Stimulated activated CD8-positive, alpha-beta memory T cell treated with anti-CD3 and anti-CD28 coated beads, Interleukin-2, amount 100 ng/mL, for 48 hours (primary cell): ENCODE measurements around the gene LACTB.
"Not testable (repeated sequence)": the region's sequence is repeated elsewhere in the genome, so short reads cannot be mapped to it uniquely, and the experiment has no call there.

Source experiments
- DNase-seq, 2 donors: peaks; one replicate each; pipeline ENCODE4 v3.0.0-alpha.2; 2020; ENCODE audit warnings: low read depth in 2 of 2

The LACTB gene

GRCh38 chr15:63089260-63090043 is 32.2 kb upstream of the LACTB start:
- no peak for DNase-seq

DNA sequence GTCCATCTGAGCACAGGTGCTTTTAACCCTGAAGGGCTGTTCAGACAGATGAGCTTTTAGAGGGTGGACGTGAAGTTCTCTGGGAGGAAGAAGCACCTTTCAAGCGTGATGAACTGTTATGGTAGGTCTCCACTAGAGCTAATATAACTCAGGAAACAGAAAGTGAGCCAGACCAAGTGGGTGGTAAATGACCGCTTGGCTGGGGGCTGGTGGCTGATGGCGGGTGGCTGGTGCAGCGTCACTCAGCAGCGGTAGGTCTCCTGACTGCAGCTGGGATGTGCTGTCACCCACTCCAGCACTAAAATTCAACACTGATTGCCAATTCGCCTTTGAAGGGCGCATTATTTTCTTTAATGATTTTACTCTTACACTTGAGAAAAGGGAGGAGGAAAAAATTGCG is 31.2 kb upstream of the LACTB start:
- DNase-seq, result no peak

DNA sequence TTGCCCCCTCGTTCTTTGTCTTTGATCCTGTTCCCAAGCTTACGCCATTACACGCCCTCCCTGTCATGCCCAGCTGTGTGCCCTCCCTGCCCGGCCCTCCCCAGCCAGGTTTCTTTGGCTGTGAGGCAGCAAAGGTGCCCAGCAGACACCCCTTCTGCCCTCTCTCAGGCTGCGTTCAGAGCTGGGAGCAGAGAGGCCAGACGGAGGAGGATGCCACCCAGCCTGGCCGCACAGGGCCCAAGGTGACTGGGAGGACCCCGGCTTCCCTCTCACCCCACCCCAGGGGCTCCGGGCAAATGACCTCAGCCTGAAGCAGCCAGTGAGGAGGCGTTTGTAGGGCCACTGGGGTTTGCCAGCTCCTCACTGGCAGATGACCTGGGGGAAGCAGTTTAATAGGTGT is 30.8 kb upstream of the LACTB start:
- no peak for DNase-seq

DNA sequence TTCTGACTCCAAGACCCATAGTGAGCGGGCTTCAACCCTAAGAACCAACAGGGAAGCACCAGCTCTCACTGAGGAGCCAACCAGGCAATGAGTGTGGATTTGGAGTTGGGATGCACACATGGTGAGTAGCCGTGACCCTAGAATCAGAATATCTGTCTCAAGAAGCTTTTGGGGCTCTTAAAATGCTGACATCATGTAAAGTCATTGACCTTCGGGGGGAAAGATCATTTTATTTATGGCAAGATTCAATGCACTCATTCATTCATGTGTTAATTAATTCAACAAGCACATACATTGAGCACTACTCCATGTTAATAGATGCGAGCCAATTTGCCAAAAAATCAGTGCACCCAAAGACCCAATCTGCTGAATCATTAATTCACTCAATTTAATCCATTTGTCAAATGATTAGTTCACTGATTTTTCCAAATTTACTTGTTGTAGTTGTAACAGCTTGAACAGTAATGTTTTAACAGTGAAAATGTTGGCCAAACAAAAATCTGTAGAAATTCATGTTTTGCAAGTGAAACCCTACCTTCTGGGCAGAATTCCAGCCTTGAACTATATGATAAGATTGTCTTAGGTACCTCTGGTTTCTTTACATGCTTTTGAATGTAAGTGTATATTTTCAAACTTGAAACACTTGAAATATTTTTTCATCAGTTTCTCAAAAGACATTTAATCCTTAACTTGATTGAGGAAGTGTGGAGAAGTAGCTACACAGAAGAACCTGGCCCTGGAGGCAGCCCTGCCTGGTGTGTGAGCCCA is 29.8 kb upstream of the LACTB start:
- DNase-seq, result no peak

GRCh38 chr15:63093486-63094205 is 28.0 kb upstream of the LACTB start:
- peak; percentile 41 to 65 for DNase-seq

DNA sequence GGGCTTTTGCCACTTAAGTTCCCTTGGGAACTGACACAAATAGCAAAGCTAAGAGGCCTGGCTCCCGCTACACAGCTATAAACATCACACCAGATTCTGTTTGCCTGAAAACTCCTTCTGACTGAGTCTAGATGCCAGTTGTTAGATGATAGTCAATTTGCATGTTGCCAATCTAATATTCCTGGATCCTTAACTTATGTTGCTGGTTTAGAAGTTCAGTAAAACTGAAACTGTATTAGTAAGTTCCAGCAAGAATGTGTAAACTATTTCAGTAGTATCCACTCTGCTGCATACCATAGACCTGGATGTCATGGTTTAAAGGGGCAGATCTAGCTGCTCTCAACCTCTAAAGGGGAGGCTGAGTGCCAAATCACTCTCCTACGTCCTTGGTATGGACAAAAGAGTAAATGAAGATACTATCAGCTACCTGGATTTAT is 27.1 kb upstream of the LACTB start:
- DNase-seq, result no peak

DNA sequence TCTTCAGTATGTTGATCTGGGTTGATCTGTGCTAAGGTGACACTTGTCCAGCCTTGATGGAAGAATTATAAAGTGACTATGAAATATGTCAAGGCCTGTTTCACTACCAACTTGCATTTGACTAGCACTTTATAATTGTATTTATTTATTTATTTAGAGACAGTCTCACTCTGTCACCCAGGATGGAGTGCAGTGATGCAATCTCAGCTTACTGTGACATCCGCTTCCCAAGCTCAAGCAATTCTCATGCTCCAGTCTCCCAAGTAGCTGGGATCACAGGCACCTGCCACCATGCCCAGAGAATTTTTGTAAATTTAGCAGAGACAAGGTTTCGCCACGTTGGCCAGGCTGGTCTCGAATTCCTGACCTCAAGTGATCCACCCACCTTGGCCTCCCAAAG is 25.5 kb upstream of the LACTB start:
- no peak for DNase-seq

DNA sequence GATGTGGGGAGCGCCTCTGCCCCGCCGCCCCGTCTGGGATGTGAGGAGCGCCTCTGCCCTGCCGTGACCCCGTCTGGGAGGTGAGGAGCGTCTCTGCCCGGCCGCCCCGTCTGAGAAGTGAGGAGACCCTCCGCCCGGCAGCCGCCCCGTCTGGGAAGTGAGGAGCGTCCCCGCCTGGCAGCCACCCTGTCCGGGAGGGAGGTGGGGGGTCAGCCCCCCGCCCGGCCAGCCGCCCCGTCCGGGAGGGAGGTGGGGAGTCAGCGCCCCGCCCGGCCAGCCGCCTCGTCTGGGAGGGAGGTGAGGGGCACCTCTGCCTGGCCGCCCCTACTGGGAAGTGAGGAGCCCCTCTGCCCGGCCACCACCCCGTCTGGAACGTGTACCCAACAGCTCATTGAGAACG is 22.8 kb upstream of the LACTB start:
- not testable (repeated sequence) for DNase-seq

DNA sequence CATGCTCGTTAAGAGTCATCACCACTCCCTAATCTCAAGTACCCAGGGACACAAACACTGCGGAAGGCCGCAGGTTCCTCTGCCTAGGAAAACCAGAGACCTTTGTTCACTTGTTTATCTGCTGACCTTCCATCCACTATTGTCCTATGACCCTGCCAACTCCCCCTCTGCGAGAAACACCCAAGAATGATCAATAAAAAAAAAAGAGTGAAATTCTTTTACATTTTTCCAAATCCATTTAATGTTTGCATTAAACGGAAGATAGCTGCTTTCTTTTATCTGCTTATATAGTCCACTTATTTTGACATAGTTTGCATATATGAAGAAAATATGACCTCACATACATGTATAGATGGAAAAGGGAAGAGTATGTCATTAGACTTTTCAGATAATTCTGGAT is 22.1 kb upstream of the LACTB start:
- not testable (repeated sequence) for DNase-seq

DNA sequence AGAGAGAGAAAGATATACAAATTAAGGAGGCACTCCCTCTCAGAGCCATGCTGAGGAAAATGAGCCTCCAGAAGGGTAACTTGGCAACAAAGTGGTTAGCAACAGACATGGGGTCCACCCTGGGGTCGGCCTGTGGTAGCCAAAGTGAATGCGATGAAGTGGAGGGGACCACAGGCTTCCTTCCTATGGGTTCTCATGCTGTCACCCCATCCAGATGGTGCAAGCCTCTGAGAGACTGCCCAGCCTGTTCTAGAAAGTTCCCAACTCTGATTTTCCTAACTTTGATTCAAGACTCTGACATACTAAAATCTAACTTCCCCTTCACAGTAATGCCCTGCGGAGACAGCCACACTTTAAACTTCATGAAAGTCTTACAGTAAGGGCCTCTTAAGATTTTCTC is 18.2 kb upstream of the LACTB start:
- no peak for DNase-seq

DNA sequence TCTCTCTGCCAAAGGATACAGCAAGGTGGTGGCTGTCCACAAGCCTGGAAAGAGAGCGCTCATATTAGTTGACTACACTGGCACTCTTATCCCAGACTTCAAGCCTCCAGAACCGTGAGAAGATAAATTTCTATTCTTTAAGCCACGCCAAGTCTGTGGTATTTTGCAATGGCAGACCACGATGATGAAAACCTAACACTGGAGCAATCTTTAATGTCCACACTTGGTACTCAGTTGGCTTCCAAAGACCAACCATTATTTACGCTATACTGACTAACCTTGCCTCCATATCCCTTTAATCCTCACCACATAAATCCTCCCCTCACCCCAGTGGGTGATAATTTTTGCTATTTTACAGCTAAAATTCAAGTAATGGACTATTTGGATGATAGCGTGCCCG is 16.9 kb upstream of the LACTB start:
- no peak for DNase-seq

GRCh38 chr15:63105354-63105753 is 16.3 kb upstream of the LACTB start:
- DNase-seq, result not testable (repeated sequence)

GRCh38 chr15:63107895-63108546 is 13.6 kb upstream of the LACTB start:
- DNase-seq, result no peak

GRCh38 chr15:63109498-63109897 is 12.2 kb upstream of the LACTB start:
- DNase-seq, result no peak

DNA sequence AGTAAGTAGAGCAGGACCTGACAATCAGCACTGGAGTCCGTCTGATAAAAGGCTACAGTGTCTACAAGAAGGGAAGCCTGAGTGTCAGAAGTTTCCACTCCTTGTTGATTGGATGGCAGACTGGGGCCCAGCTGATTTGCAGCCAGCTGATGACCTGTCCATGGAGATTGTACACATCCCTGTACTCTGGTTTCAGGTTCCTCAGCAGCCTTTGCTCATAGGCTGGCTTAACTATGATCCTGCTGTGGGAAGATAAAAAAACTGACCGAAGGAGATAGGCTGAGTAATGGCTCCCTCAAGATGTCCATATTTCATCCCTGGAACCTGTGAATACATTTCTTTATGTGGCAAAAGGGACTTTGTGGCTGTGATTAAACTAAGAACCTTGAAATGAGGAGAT is 11.7 kb upstream of the LACTB start:
- no peak for DNase-seq

DNA sequence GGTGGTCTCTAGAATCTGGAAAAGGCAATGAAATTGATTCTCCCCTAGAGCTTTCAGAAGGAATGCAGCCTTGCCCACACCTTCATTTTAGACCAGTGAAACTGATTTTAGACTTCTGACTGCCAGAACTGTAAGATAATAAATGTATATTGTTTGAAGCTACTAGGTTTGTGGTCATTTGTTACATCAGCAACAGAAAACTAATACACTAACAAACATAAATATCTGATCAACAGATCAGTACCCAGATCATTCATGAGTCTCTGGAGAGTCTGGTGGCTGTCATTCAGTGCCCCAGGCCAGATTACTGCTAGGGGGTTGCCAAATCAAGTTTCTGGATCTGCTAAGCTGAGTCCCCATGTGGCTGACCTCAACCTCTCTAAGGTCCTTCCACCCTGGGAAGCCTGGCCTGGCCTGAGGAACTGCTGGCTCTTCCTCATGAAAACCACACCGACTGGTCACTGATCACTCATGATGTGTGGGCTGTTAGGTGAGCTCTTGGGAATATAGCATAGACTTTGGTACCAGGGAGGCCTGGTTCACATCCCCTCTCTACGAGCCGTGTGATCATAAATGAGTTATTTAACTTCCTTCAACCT is 11.1 kb upstream of the LACTB start:
- DNase-seq, result no peak

DNA sequence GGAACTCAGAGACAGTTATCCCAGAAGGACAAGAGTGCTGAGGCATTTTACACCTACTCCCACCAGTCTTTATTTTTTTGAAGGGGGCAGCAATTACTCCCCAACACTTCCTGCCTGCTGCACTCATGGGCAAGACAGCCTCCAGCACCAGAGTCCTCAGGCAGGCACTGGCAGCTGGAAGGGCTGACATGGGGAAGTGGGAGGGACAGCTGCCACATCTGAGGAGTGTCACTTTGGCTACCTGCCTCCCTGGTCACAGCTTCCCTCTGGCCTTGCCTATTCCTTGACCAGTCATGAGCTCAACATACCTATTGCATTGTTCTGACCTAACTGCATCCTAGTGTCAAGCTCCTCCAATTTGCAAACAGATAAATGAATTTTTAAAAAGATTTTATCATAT is 10.2 kb upstream of the LACTB start:
- no peak for DNase-seq

- DNase-seq, result no peak
These were observed 8.8 kb upstream of the LACTB start for GRCh38 chr15:63112871-63113270.

GRCh38 chr15:63114465-63114864 is 7.2 kb upstream of the LACTB start:
- no peak for DNase-seq

GRCh38 chr15:63118854-63119253 is 2.8 kb upstream of the LACTB start:
- DNase-seq, result no peak

DNA sequence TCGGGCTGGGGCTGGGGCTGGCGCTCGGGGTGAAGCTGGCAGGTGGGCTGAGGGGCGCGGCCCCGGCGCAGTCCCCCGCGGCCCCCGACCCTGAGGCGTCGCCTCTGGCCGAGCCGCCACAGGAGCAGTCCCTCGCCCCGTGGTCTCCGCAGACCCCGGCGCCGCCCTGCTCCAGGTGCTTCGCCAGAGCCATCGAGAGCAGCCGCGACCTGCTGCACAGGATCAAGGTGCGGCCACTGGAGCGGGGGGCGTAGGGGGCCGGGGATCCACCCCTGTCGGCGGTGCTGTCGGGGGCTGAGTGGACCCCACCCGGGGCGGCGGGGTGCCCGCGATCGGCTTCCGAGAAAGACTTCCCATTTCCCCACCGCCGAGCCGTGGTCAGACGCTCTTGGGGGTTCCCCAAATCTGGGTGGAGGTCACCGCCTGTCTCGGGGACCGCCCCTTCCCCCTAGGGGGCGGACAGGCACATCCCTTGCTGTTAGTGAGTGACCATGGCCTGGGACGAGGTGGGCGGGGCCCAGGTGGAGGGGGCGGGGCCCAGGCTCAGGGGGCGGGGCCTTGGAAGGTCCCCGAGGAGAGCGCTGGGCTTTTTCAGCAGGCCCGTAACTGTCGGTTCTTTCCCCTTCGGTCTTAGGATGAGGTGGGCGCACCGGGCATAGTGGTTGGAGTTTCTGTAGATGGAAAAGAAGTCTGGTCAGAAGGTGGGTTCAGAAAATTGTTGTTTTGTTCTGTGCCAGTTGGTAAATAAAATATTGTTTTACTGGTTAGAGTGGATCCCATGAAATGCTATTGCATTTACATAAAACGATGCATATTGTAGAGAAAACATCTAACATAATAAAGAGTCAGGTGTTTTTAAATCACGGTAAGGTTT is 578 bp downstream of the LACTB start:
- peak; percentile 55 to 83 for DNase-seq
